NCI-H2029 (cell line): ENCODE measurements around the gene FLT3.
"Not testable (repeated sequence)": the region's sequence is repeated elsewhere in the genome, so short reads cannot be mapped to it uniquely, and the experiment has no call there.

Source experiments
- DNase-seq: peaks from one replicate; lab custom pipeline; 2025; lab: John Stamatoyannopoulos, UW

The FLT3 gene

DNA sequence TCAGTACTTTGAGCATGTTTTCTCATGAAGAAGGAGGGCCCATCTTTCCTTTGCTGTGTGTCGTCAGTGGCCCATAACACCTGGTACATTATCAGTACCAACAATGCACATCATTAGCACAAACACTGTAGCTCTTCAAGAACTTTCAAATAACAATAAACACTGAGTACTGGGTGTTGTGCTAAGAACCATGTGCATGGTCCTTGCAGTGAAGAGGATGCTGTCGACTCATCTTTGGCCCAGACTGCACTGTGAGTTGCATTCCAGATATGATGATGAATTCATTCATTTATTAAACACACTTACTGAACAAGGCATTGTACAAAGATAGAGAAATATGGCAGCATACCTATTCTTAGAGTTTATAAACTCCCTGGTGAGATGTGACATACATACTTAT is 55.8 kb downstream of the FLT3 start:
- DNase-seq: no peak

DNA sequence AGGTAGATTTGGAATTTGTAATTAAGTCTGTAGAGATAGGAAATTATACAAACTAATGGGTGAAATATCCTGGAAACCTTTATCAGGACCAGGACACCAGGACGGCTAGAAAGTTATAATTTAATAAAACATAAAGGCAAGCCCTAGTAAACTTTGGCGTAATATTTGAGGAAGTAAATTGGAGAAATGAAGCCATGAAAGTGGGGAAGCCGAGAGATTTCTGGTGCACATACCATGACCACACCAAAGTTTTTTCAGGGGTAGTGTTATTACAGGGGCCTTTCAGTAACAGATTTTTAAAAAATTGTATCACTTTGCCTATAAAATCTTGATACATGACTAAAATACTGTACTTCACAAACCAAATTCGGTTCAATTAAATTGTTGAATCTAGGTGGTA is 57.2 kb downstream of the FLT3 start:
- no peak for DNase-seq

DNA sequence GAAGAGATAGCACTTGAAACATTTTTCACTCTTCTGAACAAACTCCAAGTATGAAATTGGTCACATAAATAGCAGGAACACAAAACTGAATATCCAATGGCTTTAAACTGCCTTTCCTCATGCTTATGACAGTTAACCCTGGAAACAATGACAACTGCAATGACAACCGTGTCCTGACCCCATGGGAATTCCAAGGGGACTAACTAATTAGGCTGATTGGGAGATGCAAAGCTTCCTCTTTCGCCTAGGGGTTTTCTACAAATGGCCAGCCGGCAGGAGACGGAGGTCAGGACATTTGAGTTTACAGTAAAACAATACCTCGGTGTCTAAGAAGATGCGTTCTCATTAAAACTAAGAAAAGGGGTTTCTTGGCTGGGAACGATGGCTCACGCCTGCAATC is 58.9 kb downstream of the FLT3 start:
- no peak for DNase-seq

DNA sequence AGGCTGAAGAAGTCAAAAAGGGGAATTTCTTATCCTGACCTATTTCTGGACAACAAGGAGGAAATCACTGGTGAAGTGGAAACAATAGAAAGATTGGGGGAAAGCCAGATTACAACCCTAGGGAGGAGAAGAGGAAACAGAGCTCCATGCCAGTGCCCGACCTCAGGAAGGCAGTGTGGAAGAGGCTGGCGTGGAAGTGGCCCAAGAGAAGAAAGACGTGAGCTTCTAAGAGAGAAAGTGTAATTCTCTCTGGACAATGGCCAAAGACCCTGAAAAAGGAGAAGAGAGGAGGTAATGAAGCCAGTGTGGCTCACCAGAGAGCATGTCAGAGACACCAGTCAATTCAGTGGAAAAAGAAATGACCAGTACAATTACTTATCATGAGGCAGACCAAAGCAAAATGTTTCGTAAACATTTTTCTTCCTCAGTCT is 59.3 kb downstream of the FLT3 start:
- no peak for DNase-seq

DNA sequence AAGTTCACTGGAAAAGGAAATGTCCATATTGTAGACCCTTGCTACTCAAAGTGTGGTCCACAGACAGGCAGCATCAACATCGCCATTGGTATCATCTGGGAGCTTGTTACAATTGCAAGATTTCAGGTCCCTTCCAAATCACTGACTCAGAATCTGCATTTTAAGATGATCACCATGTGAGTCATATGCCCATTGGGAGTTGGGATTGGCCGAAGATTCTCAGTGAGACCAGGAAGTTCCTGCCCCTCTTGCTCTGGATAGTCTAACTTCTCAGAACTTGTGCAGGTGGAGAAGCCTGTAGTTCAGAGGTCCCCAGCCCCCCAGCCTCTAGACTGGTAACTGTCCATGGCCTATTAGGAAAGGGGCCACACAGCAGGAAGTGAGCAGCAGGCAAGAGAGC is 63.0 kb downstream of the FLT3 start:
- DNase-seq: no peak

DNA sequence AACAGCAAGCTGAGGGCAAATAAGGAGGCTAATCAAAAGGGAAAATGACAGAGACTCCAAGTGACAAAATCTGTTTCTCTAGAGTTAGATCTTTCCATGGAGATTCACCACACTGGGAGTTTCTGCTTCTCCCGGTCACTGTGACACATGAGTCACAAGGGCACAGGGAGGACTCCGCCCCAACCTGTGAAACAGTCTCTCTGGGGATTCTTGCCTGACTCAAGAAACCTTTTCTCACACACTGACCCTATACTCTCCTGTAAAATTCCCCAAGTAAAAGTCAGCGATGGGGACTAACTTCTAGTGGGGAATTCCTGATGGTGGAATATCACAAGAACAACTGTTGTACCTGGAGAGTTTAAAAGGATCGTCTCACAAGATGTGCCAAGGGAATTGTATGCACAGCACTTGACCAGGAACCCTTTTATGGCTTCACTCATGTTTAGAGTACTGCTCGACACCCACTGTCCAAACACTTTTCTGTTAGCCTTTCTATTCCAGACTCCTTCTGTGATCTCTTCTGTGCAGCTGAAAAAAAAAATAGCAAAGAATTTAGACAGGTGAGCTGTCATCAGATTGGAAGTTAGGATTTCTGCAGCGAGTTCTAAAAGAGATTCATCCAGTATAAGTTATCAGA is 65.1 kb downstream of the FLT3 start:
- peak; percentile 64 for DNase-seq

DNA sequence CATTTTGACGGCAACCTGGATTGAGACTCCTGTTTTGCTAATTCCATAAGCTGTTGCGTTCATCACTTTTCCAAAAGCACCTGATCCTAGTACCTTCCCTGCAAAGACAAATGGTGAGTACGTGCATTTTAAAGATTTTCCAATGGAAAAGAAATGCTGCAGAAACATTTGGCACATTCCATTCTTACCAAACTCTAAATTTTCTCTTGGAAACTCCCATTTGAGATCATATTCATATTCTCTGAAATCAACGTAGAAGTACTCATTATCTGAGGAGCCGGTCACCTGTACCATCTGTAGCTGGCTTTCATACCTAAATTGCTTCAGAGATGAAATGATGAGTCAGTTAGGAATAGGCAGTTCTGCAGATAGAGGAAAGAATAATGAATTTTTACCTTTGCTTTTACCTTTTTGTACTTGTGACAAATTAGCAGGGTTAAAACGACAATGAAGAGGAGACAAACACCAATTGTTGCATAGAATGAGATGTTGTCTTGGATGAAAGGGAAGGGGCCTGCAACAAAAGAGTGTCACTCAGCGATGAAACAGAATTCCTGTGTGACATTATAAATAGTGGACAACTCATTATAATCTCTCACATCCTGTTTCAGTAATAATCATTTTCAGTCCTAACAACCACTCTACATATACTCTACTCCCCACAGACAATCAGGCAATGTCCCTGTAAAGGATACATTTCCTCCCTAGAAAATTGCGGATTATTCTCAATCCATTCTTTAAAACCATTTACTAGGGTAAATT is 66.3 kb downstream of the FLT3 start:
- DNase-seq: no peak

DNA sequence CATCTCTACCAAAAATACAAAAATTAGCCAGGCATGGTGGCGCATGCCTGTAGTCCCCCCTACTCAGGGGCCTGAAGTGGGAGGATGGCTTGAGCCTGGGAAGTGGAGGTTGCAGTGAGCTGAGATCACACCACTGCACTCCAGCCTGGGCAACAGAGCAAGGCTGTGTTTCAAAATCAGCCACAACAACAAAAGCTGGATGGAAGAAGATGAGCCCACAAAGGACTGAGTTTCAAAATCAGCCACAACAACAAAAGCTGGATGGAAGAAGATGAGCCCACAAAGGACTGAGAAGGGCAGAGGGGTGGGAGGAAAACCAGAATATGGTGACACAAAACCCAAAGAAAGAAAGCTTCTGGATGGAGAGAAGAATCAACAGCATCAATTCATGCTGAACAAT is 67.9 kb downstream of the FLT3 start:
- DNase-seq: not testable (repeated sequence)

DNA sequence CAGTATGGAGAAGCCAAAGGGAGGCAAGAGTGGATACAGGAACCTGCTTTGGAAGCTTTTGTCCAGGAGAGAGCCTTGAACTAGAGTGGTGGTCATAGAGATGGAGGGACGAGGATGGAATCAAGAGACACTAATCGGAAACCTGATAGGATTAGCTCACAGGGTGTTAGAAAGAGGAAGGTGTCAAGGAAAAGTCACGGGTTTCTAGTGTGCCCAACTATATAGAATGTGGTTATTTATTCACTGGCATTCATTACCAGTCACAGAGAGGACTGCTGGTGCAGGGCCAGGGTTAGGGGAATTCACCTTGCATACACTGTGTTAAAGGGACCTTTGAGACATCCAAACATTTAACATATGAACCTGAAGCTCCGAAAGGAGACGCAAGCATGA is 68.5 kb downstream of the FLT3 start:
- no peak for DNase-seq

DNA sequence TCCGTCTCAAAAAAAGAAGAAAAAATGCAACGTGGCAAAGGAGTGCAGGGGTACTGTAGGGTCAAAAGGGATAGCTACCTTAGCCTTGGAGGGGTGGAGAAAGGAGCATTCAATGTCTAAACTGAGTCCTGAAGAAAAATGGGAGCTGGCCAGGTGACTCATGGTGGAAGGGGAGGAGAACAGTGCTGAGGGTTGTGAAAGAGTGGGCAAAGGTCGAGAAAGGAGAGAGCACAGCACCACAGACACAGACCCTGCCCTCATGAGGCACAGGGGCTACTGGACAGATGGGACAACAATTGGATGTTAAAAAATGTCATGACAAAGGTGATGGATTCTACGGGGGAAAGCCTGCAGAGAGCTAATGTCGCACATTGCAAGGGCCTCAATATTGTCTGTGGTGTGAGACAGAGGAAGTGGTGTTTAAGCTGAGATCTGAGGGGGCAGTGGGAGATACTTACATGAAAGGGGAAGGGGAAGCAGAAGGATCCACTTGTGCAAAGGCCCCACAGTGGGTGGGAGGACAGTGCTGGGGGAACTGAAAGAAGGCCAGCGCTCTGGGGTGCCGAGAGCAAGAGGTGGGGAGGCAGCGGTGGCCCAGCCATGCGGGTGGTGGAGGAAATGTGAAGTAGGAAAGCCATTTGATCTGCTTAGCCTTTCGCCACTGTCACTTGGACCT is 69.0 kb downstream of the FLT3 start:
- DNase-seq: no peak

DNA sequence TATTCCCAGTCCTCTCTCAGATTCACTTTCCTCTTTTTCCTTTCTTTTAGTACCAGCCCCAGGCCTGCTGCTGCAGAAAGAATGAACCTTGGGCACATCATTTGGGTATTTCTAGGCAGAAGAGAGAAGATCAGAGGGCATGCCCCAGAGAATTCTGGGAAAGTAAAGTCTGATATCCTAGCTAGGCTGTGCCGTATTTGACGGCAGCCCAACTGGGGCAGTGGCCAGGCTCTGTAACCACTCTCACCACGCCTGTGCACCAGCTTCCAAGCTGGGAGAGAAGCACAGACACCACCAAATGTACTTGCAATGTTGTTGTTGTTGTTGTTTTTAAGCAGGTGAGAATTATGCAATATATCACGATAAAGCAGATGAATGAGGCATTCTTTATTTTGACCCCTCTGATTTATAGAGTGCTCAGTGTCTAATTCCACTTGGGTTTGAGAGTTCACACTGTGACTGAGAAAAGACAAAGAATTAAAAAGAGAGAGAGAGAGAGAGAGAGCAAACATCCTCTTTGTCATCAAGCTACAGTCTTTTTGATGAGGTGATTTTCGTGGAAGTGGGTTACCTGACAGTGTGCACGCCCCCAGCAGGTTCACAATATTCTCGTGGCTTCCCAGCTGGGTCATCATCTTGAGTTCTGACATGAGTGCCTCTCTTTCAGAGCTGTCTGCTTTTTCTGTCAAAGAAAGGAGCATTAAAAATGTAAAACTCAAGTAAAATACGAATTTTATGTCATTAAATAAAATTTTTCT is 72.6 kb downstream of the FLT3 start:
- DNase-seq: no peak

DNA sequence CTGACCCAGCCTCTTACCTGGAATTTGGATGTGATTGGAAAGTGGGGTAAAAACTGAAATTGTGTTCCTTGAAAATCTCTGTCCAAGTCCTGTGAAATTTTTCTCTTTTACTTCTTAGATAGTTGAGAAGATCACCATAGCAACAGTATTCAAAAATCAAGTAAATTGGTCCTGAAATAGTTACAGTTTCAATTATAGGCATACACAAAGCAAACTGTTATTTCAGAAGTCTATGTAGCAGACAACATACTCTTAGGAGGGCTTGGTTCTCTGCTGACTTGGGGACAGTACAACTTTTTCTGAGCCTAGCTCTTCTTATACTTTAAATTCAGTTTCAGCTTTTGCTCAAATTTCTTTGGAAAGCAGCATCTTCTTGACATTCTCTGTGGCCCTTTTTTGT is 73.3 kb downstream of the FLT3 start:
- DNase-seq: no peak

DNA sequence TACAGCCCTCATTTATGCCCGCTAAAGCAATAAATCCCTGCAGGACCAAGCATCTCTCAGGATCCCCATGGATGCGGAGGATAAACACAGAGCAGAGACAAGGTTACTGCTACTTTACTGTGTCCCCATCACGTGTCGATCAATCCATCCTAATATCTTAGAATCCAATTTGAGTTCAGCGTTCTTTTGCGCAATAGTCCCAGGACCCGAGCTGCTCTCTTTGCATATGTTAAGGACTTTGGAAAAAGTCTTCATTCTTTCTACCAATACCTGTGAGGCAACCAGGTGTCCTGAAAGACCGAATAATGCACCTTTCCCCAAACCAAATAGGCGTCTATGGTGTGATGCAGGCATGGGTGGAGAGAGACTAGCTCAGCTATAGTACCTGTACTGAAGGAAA is 73.9 kb downstream of the FLT3 start:
- no peak for DNase-seq

DNA sequence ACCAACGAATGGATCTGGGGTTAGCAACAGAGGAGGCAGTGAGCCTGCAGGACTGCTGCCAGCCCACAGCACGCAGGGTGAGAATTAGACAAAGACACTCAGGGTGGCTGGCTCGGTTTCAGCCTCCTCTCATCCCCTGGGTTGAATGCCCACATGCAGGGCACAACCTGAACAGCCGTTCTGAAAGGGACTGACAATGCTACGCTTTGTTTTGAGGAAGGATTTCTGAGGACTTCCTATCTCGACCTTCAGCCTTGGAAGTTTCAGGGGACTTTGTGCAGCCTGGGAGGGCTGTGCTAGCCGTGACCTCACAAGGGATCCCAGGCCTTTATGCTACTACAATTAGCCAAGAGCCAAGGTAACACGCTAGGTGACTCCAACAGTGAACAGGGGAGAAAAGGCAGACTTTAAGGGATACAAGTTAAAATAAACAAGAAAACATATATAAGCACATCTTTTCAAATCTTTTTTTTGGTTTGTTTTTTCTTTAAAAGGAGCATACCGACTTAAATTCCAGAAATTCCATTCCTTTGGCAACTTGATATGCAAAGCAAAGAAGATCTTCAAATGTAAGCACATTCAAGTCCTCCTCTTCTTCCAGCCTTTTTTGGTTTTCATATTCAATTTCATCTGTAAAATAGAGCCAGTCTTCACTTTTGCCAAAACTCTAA is 77.4 kb downstream of the FLT3 start:
- DNase-seq: peak; percentile 13

DNA sequence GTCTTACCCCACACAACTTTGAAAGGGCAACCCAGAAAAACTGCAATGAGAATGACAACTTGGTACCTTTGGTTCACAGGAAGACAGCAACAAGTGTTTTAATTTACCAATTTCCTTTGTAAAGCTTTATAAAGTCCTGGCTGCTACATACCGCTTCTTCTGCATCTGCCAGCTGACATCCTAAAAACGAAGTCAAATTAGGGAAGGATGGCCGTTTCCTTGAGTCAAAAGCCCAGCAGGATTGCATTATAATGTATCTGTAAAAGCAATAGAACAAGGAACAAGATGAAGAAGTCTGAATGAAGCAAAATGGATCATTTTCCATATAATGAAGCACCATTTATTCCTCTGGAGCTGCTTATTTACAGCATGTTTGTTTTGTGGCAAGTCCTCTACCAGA is 86.1 kb downstream of the FLT3 start:
- DNase-seq: no peak

DNA sequence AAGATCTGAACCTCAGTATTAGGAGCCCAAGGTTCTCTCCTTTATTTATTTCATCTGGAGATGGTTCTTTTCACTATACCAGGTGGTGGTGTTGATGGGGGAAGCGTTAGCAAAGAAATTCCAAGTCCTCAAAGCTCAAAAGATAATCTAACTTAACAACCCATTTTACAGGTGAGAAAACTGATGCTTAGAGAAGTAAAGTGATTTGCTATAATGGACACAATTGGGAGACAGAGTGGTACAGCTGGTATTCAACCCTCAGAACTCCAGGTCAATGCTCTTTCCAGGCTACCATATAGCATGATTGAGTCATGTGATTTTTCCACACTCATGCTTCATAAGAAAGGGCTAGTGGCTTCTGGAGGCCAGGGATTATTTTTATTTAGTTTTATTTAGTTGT is 86.9 kb downstream of the FLT3 start:
- DNase-seq: no peak

DNA sequence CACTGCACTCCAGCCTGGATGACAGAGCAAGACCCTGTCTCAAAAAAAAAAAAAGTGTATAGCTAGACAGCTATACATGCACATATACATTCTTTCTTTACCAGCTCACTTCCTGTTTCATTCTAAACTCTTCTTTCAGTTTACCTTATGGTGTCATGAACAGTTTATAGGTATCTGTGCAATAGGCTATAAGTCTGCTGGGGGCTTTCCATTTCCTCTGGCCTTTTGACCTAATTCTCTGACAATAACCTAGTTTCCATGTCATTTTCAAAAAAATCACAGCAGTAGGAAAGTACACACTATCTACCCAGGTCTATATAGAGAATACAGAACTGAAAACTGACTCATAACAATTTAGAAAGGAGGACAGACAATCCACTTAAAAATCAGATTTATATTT is 87.5 kb downstream of the FLT3 start:
- DNase-seq: no peak

DNA sequence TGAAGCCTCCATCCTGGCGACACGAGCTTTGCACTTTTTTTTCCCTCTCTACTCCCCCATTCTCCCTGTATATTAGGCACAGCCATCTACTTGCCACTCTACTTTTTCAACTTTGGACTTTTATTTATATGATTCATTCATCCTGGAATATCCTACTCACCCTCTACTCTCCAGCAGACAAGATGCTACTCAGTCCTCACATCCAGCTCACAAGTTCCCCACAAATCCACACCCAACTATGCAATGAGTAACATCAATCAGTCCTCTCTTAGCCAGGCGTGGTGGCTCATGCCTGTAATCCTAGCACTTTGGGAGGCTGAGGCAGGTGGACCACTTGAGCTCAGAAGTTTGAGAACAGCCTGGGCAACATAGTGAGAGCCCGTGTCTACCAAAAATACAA is 88.0 kb downstream of the FLT3 start:
- DNase-seq: no peak

DNA sequence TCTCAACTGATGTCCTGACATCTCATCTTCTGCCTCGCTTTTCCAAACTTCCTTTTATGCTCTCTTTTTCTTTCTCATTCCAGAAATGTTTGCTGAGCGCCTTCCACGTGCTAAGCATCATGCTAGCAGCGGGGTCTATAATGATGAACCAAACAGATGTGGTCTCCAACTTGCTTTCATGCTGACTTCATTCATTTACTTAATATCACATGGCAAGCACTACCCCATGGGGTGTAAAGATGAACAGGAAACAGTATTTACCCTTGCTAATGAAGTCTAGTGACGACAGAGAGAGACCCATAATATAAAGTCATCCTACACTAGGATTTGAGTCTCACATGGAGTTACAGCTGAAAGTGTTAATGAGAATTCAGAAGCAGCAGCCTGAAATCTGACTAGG is 90.3 kb downstream of the FLT3 start:
- no peak for DNase-seq

DNA sequence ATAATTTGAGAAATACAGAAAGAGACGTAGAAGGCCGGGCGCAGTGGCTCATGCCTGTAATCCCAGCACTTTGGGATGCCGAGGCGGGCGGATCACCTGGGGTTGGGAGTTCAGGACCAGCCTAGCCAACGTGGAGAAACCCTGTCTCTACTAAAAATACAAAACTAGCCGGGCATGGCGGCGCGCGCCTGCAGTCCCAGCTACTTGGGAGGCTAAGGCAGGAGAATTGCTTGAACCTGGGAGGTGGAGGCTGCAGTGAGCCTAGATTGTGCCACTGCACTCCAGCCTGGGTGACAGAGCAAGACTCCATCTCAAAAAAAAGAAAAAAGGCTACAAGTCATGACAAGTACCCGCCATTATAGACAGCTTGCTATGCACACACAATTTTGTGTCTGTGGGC is 95.4 kb downstream of the FLT3 start:
- not testable (repeated sequence) for DNase-seq

DNA sequence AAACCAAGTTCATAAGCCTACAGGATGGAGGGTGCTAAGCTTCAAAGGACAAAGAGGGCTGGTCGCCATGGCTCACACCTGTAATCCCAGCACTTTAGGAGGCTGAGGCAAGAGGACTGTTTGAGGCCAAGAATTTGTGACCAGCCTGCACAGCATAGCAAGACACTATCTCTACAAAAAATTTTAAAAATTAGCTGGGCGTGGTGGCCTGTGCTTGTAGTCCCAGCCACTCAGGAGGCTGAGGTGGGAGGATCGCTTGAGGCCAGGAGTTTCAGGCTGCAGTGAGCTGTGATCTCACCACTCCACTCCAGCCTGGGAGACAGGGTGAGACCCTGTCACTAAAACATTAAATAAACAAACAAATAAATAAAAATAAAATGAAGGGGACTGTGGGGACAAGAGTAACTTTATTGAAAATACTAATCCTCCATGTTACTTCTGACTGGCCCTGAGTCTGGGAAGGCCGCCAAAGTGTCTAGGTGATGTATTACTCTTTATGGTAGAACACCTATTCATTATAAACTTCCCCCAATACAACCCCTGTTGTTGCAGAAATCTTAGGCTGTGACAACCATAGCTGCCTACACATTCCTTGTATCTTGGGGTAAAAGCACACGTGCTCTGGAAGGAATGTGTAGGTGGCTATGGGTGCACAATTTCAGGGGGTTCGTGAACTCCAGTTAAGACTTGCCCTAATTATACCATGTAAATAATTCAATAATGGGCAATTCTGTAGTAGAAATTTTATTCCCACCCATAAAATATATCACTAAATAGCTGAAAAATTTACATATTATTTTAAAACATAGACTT is 97.3 kb downstream of the FLT3 start:
- DNase-seq: no peak
